Mammary epithelial cell (primary cell): ENCODE data around the gene RAP2B.

Experiments
- EZH2 ChIP-seq: IDR thresholded peaks from 2 replicates; pipeline ENCODE4 v1.6.1; 2012; ENCODE audit warnings: low read length, inconsistent platforms, borderline replicate concordance
- TF ChIP-seq, protein P1 (sequence below), 2 donors: IDR thresholded peaks in 1 of 2; conservative IDR thresholded peaks in 1 of 2; 2 replicates each; pipeline ENCODE4 v1.5.1; 2011 to 2012; ENCODE audit warnings: inconsistent platforms in 2 of 2, low read length in 2 of 2, mild to moderate bottlenecking in 2 of 2, control low read depth in 1 of 2, low read depth in 1 of 2; ENCODE audit not compliant: insufficient read depth in 1 of 2; ENCODE audit errors: extremely low read depth in 1 of 2

DNA sequence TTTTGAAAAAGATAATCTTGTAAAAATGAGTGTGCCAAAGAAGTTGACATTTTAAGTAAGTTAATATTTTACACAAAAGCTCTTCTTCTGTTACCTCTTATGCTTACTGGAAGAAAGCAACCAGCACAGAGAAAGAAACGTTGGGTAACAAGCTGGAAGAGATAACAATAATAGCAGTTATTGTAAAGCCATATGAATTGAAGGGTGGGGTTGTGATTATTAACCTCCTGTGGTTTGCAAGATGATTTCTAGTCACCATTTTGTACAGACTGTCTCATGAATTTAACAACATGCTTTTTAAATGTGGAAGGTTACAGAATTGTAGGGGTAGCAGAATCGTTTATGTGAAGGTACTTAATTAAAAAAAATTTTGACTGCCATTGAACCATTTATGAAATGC is 9.2 kb downstream of the RAP2B start:
- no peak for TF ChIP-seq EZH2
- TF ChIP-seq, protein P1, sequence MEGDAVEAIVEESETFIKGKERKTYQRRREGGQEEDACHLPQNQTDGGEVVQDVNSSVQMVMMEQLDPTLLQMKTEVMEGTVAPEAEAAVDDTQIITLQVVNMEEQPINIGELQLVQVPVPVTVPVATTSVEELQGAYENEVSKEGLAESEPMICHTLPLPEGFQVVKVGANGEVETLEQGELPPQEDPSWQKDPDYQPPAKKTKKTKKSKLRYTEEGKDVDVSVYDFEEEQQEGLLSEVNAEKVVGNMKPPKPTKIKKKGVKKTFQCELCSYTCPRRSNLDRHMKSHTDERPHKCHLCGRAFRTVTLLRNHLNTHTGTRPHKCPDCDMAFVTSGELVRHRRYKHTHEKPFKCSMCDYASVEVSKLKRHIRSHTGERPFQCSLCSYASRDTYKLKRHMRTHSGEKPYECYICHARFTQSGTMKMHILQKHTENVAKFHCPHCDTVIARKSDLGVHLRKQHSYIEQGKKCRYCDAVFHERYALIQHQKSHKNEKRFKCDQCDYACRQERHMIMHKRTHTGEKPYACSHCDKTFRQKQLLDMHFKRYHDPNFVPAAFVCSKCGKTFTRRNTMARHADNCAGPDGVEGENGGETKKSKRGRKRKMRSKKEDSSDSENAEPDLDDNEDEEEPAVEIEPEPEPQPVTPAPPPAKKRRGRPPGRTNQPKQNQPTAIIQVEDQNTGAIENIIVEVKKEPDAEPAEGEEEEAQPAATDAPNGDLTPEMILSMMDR (conservative IDR thresholded peaks at IDR 0.05 in 1 of 2, IDR thresholded peaks at IDR 0.05 in 1 of 2; ENCODE audit: extremely low read depth in 1 of 2, insufficient read depth in 1 of 2, low read depth in 1 of 2, low read length in 2 of 2), result no peak
